ENCODE measurements around the gene EIF4E2.

GRCh38 chr2:232571026-232571474 is 20.6 kb downstream of the EIF4E2 start:
- TF ChIP-seq CREB1 (CRISPR knock-in tag; IDR thresholded peaks at IDR 0.05) = no peak
- TF ChIP-seq MAX (CRISPR knock-in tag; IDR thresholded peaks at IDR 0.05) = no peak
- TF ChIP-seq CTCF (IDR thresholded peaks at IDR 0.05) = no peak
- no peak for TF ChIP-seq ZNF512 (CRISPR knock-in tag; IDR thresholded peaks at IDR 0.05; ENCODE audit: borderline replicate concordance)
- no peak for TF ChIP-seq GABPB1 (CRISPR knock-in tag; IDR thresholded peaks at IDR 0.05)
- TF ChIP-seq NFATC4 (CRISPR knock-in tag; IDR thresholded peaks at IDR 0.05) = no peak
- TF ChIP-seq SP1 (CRISPR knock-in tag; conservative IDR thresholded peaks at IDR 0.05) = no peak
- TF ChIP-seq ZBTB43 (CRISPR knock-in tag; IDR thresholded peaks at IDR 0.05) = no peak
- TF ChIP-seq CREM (CRISPR knock-in tag; IDR thresholded peaks at IDR 0.05) = no peak
- no peak for TF ChIP-seq RELA (CRISPR knock-in tag; IDR thresholded peaks at IDR 0.05; ENCODE audit: borderline replicate concordance)

All from WTC11 (cell line).